NCI-H1694 (cell line): ENCODE results near the gene NCOA4.
A peak's percentile ranks its signal among the peaks of the same experiment; 100 is the strongest.
"Not testable (repeated sequence)": the region's sequence is repeated elsewhere in the genome, so short reads cannot be mapped to it uniquely, and the experiment has no call there.

Source experiments
- DNase-seq: peaks from one replicate; lab custom pipeline; 2025; lab: John Stamatoyannopoulos, UW

Gene NCOA4

DNA sequence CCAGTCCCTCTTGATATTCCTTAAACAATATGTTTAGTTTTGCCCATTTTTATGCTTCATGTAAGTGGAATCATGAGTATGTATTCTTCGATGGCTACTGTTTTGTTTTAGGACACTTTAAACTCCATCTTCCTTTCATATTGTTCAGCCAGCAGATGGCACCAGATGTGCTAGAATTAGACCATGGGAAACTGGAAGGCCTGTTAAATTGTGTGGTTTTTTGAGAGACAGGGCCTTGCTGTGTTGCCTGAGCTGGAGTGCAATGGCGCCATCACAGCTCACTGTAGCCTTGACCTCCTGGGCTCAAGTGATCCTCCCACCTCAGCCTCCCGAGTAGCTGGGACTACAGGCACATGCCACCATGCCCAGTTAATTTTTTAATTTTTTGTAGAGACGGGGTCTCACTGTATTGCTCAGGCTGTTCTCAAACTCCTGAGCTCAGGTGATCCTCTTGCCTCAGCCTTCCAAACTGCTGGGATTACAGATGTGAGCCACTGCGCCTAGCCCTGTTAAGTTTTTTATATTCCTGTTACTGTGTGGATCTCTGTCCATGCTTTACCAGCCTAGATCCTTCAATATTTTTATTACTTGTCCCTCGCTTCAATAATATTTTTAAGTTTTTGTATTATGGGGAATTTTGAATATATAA, 46.8 kb downstream of the NCOA4 start:
- DNase-seq, result not testable (repeated sequence)

DNA sequence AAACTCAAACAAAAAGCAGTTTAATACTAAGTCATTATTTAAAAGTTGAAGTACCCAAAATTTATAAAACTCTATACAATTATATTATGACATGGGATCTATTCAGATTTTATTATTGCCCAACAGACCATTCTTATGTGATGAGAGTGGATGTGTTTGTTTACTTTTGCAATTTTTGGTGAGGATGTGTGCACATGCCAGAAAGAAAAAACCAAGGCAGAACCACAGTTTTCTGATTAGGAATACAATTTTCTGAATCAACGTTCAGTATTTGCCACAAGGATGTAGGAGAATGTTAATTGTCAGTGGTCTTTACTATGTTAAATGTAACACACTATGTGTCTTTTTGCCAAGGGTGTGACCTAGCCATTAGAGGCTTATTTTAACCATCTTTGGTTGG, 49.1 kb downstream of the NCOA4 start:
- not testable (repeated sequence) for DNase-seq

DNA sequence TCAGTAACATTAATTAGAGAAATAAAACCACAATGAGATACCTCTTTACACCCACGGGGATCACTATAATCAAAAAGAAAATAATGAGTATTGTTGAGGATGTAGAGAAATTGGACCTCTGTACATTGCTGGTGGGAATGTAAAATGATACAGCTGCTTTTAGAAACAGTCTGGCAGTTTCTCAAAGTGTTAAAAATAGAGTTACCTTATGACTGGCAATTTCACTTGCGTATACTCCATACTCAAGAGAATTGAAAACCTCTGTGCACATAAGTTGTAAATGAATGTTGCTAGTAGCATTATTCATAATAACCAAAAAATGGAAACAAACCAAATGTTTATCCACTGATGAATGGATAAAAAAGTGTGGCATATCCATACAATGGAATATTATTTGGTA, 51.9 kb downstream of the NCOA4 start:
- not testable (repeated sequence) for DNase-seq

DNA sequence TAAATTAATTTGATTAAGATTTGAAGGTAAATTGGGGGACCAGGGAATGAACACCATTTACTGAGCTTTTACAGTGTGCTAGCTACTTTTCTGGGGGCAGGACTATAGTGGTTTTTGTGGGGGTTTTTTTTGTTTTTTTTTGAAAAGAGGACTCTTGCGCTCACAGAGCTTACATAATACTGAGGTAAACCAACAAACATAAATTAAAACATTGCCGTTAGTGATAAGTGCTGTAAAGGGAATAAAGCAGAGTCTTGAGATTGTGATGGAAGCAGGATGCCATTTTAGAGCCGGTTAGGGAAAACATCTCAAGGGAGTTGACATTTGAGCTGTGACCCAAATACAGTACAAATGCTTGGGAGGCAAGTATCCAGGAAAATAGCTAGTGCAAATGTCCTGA, 56.4 kb downstream of the NCOA4 start:
- not testable (repeated sequence) for DNase-seq

DNA sequence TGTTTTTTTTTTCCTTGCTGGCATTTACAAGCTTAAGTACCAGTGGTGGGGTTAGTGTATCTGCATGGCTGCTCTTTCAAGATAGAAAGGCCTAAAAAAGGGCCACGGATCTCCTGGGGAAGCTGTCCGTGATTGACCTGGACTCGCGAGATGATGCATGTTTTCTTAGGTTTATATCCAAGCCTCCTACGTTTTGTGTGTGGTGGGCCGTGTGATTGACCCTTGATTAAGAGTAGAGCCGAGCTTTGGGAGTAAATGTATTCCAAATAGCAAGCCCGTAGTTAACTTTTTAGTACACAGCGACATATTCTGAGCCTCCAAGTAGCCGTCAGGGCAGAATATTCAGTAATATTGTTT, 57.6 kb downstream of the NCOA4 start:
- not testable (repeated sequence) for DNase-seq

DNA sequence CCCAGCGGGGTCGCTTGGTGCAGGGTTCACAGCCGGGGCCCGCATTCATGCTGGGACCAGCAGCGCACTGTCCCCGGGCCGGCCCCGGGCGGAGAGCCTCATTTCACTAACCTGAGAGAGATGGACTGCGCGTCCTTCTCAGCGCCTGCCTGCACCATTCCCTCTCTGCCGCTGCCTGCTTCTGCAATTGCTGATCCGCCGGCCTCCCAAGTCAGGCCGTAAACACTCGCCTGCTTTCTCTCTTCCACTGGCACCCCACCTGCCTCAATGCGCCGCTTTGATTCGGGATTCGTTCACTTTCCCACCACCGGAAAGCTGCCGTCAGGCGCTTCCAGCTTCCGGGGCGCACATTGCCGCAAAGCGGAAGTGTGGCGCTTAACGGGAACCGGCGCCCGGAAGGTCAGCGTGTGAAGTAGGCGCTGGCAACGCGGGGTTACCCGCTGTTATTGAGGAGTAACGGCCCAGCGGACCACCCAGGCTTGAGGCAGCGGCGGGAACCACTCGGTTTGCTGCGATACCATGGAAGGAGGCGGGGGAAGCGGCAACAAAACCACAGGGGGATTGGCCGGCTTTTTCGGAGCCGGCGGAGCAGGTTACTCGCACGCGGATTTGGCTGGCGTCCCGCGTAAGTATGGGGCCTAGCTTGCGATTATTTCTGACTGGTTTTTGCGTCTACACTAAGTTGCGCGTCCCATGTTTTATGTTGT, 58.2 kb downstream of the NCOA4 start, which contains the start of gene TIMM23:
TIMM23 (plus strand) TSS at position 384 of the 707 bp plus-strand sequence; CDS start at position 520, 136 bp downstream.
- DNase-seq, result peak; percentile 36

DNA sequence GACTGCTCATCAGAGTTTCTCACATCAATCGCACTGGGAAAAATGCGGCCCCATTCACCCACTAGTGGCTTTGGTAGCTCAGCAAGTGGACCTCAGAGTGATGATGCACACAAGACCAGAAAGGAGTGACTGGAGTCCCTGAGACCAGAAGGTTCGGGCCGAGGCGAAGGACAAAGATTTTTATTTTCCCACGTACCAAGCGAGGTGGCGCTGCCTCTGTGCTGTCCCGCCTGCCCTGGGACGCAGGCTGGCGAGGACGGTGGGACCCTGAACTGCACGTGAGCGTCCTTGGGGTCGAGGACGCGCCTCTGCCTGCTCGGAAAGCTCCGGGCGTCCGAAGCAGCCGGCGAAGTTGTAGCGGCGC, 58.7 kb downstream of the NCOA4 start:
- DNase-seq, result not testable (repeated sequence)

DNA sequence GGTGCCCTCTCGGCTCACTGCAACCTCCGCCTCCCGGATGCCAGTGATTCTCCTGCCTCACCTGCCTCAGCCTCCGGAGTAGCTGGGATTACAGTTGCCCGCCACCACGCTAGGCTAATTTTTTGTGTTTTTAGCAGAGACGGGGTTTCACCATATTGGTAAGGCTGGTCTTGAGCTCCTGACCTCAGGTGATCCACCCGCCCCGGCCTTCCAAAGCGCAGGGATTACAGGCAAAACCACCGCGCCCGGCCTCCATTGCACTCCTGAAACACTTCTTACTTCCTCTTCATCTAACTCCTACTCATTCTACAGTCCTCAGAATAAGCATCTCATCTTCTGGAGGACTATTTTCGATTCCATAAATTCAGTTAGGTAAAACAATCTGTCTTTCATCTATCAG, 59.4 kb downstream of the NCOA4 start:
- not testable (repeated sequence) for DNase-seq

DNA sequence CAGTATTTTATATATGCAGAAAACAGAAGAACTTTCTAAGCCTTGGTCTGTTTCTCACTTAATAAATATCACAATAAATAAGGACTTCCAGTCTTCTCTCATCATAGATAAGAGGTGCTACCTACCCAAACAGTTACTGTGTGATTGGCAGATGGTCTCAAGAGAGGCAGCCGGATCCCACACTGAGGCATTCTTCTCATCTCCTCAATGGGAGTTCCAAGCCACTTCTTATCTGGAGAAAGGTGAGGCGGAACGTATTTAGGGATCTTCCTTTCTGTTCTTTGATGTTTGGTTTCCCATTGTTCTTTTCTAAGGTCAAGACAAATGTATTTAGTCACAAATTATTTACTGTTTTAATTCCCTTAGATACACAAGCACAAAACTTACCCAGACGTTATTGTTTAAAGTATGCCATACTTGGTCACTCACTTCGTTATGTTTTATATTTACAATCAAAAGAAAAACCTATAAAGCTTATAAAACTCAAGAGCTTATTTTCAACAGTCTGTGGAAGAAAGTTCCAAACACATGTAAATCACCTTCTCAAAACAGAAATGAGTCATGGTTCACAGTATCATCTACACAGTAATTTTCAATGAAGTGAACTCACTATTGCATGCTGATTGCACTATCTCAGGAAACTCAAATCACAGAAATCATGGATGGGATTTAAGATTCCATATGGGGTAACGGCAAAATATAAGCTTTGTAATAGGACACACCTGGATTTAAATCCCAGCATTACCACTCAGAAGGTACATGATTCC, 67.6 kb downstream of the NCOA4 start:
- not testable (repeated sequence) for DNase-seq

DNA sequence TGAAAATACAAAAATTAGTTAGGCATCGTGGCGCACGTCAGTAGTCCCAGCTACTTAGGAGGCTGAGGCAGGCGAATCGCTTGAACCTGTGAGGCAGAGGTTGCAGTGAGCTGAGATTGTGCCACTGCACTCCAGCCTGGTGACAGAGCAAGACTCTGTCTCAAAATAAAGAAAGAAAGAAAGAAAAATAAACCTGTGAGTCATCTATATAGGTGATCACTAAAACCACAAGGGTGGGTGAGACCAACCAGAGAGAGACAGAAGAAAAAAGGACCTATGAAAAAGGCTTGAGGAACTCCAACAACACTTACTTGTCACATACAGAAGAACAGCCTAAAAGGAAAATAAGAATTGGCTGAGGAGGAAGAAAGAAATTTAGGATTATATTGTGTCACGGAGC, 72.5 kb downstream of the NCOA4 start:
- DNase-seq, result not testable (repeated sequence)

DNA sequence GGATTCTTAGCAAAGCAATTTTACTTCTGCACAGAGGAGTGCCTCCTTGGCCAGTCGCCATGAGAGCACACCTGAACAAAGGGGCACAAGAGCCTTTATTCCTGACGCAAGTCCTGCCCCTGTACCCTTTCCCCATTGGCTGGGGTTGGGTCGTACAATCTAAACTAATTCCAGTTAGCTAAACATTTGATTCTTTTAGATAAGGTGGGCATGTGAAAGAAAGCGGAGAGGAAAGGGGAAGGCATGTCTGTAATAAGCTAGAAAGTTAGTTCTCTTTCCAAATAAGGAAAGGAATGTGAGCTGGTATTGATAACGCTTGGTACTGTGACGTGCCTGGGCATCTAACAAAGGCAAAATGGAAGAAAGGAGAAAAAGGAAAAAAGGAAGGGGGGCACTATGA, 73.8 kb downstream of the NCOA4 start:
- DNase-seq, result not testable (repeated sequence)
